ENCODE results near the gene MKNK1.

GRCh38 chr1:46525253-46525983, 78.7 kb downstream of the MKNK1 start:
- no peak for TF ChIP-seq GATA2 (IDR thresholded peaks at IDR 0.05; ENCODE audit: low read depth, low read length)
- TF ChIP-seq GATA3 (IDR thresholded peaks at IDR 0.05; ENCODE audit: low read depth, low read length), result no peak
